ENCODE data around the gene NT5C3A. TPM values are rescaled to one million over a fixed set of nuclear protein-coding genes. Genes with fewer than 3 reads are reported as not detected.
"Not testable (repeated sequence)": the region's sequence is repeated elsewhere in the genome, so short reads cannot be mapped to it uniquely, and the experiment has no call there.

Gene NT5C3A
- total and polyA plus RNA-seq, 2 experiments from 2014 or later = 22.5 to 40.4 TPM

GRCh38 chr7:32964461-32965159, 98.0 kb downstream of the NT5C3A start:
- DNase-seq = peak; percentile 18
- H3K9me3 ChIP-seq (ENCODE audit: low read depth); H3K9me2 ChIP-seq (ENCODE audit: insufficient read depth); H3F3A ChIP-seq (ENCODE audit: insufficient read depth); in situ Hi-C loops (cut with MboI); H4K20me1 ChIP-seq (ENCODE audit: insufficient read depth); H3K27me3 ChIP-seq (replicated peaks; ENCODE audit: insufficient read depth); H3K4me1 ChIP-seq (ENCODE audit: insufficient read depth); H3K36me3 ChIP-seq (ENCODE audit: low read depth): not testable (repeated sequence)
- H3K27ac ChIP-seq = peak overlapping the region; percentile 37
- 36 to 41% methylated on average over 8 of the region's 8 CpGs for WGBS, 2 experiments (ENCODE audit: low coverage in 1 of 2, low lambda C conversion rate in 2 of 2, missing lambda C conversion rate in 2 of 2)
- H3K4me3 ChIP-seq = 0 out of 2 replicates have a peak overlapping the region, but pooled peaks have one; percentile 29
- peak overlapping the region; percentile 60; the same call in 1 of the 2 replicates for H2AFZ ChIP-seq
- peak overlapping the region; percentile 34 for H3K4me2 ChIP-seq (ENCODE audit: unreplicated experiment)
- peaks cover 86% of the 10 kb centered on the region for H3K79me2 ChIP-seq (ENCODE audit: insufficient read depth)
- H3K9ac ChIP-seq = peak overlapping the region; percentile 36; the same call in 1 of the 2 replicates

Small RNA genes lying within 50 kb of the gene (small RNA-seq; reads per million reads assigned to genes)
- gene RN7SL505P (ENCODE audit: low read depth, low replicate concordance) (not detected), gene RNU6-388P (ENCODE audit: low read depth, low replicate concordance) (not detected), gene RPS29P14 (ENCODE audit: low read depth, low replicate concordance) (not detected)

Other genes with a start within 250 kb of the NT5C3A start
- gene KBTBD2, start 171.0 kb downstream of the NT5C3A start, total RNA-seq (2014; rRNA removed; shearing (Covaris generic)) = 31.1 and 33.1 TPM in 2 replicates
- 19.1 and 19.9 TPM in 2 replicates for gene KBTBD2, start 171.0 kb downstream of the NT5C3A start, polyA plus RNA-seq (2016; fragmentation: Nextera tagmentation; extraction: Ambion mirVana)
- gene FKBP9, start 105.3 kb downstream of the NT5C3A start, total RNA-seq (2014; rRNA removed; shearing (Covaris generic)) = 555 and 556 TPM in 2 replicates
- 350 and 364 TPM in 2 replicates for gene FKBP9, start 105.3 kb downstream of the NT5C3A start, polyA plus RNA-seq (2016; fragmentation: Nextera tagmentation; extraction: Ambion mirVana)
- 3.9 and 9.5 TPM in 2 replicates for gene RP9, start 46.6 kb upstream of the NT5C3A start, total RNA-seq (2014; rRNA removed; shearing (Covaris generic))
- 23.9 and 24.7 TPM in 2 replicates for gene RP9, start 46.6 kb upstream of the NT5C3A start, polyA plus RNA-seq (2016; fragmentation: Nextera tagmentation; extraction: Ambion mirVana)
- gene BBS9, start 66.8 kb upstream of the NT5C3A start, total RNA-seq (2014; rRNA removed; shearing (Covaris generic)) = 15.0 and 19.2 TPM in 2 replicates
- gene BBS9, start 66.8 kb upstream of the NT5C3A start, polyA plus RNA-seq (2016; fragmentation: Nextera tagmentation; extraction: Ambion mirVana) = 10.2 and 10.8 TPM in 2 replicates